Adrenal gland (tissue), 5 donors: ENCODE results near the gene IDH3B.

Experiments
- POLR2A ChIP-seq, 2 donors: fragments of 450-650 bp; IDR thresholded peaks; one replicate each; pipeline ENCODE4 v1.6.1; 2017; ENCODE audit warnings: antibody characterized with exemption in 2 of 2, mild to moderate bottlenecking in 2 of 2, moderate library complexity in 1 of 2
- TF ChIP-seq, protein P1 (sequence below), 6 experiments: fragments of 450-650 bp in 4 of 6; fragments of 200-600 bp in 2 of 6; sonication (generic) in 1 of 6; IDR thresholded peaks; 1 replicate in 5 of 6; 2 replicates in 1 of 6; pipeline versions ENCODE4 v1.5.1 to v1.8.0; 2016 to 2021; ENCODE audit warnings: antibody characterized with exemption in 6 of 6, mild to moderate bottlenecking in 2 of 6, moderate library complexity in 1 of 6
- donor health status: DM: no; HTN: no; CAD: no.

DNA sequence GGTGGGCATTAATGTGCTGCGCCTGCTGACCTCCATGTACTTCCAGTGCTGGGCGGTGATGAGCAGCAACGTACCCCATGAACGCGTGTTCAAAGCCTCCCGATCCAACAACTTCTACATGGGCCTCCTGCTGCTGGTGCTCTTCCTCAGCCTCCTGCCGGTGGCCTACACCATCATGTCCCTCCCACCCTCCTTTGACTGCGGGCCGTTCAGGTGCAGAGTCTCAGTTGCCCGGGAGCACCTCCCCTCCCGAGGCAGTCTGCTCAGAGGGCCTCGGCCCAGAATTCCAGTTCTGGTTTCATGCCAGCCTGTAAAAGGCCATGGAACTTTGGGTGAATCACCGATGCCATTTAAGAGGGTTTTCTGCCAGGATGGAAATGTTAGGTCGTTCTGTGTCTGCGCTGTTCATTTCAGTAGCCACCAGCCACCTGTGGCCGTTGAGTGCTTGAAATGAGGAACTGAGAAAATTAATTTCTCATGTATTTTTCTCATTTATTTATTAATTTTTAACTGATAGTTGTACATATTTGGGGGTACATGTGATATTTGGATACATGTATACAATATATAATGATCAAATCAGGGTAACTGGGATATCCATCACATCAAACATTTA lies 46.8 kb downstream of the IDH3B start:
- TF ChIP-seq, protein P1, sequence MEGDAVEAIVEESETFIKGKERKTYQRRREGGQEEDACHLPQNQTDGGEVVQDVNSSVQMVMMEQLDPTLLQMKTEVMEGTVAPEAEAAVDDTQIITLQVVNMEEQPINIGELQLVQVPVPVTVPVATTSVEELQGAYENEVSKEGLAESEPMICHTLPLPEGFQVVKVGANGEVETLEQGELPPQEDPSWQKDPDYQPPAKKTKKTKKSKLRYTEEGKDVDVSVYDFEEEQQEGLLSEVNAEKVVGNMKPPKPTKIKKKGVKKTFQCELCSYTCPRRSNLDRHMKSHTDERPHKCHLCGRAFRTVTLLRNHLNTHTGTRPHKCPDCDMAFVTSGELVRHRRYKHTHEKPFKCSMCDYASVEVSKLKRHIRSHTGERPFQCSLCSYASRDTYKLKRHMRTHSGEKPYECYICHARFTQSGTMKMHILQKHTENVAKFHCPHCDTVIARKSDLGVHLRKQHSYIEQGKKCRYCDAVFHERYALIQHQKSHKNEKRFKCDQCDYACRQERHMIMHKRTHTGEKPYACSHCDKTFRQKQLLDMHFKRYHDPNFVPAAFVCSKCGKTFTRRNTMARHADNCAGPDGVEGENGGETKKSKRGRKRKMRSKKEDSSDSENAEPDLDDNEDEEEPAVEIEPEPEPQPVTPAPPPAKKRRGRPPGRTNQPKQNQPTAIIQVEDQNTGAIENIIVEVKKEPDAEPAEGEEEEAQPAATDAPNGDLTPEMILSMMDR (IDR thresholded peaks at IDR 0.05): no peak
- TF ChIP-seq POLR2A (IDR thresholded peaks at IDR 0.05): no peak
